ENCODE measurements around the gene ZFHX2. TPM values are rescaled to one million over a fixed set of nuclear protein-coding genes. Genes with fewer than 3 reads are reported as not detected.

Gene ZFHX2
- total and polyA plus RNA-seq, 2 of the 4 experiments (the other 2 are of a cell fraction): 0.18 to 0.53 TPM

- peaks cover 15 to 18% of the 10 kb centered on the region in 2 experiments for H3K79me1 ChIP-seq (ENCODE audit: low read depth in 1 of 2, low read length in 2 of 2)
- peak overlapping the region; percentile 91 for H3K4me2 ChIP-seq (ENCODE audit: low read depth, low read length)
- intact Hi-C loops (cut with micrococcal nuclease) (no loop called here), dilution Hi-C loops (cut with HindIII; ENCODE audit: low sequenced_read_pairs, unreplicated experiment) (no loop called here), in situ Hi-C loops (cut with MboI; ENCODE audit: low sequenced_read_pairs) (loop anchor here (5.0 to 10.0 kb wide), 2 partner anchors 80 to 232 kb away; partner anchors contain the start of gene PABPN1)
- H3K9me3 ChIP-seq (ENCODE audit: control insufficient read depth, insufficient read depth, low read length): no peaks in the 10 kb centered on the region
- 55% methylated on average over 4 of the region's 17 CpGs; no CpG with 5 or more reads in 1 of the 2 experiments for WGBS, 2 experiments (ENCODE audit: extremely low coverage in 2 of 2, insufficient read length in 1 of 2)
- H3K14ac ChIP-seq (replicated peaks; ENCODE audit: low read depth, low read length): peak overlapping the region; percentile 83
- H3K4me1 ChIP-seq (ENCODE audit: control insufficient read depth, insufficient read depth, low read length): peaks cover 7% of the 10 kb centered on the region
- H2BK5ac ChIP-seq (ENCODE audit: low read depth, low read length, poor library complexity, severe bottlenecking): no peak overlapping the region
- H2BK20ac ChIP-seq (ENCODE audit: low read depth, low read length): no peak overlapping the region
- peak overlapping the region; percentile 77; the same call in 1 of the 2 replicates for H3K56ac ChIP-seq (ENCODE audit: extremely low read depth, insufficient read depth, low read length)
- TF ChIP-seq RFX5 (IDR thresholded peaks at IDR 0.05; ENCODE audit: low read depth, low read length): no peak
- no peak for TF ChIP-seq POLR2A (IDR thresholded peaks at IDR 0.05; ENCODE audit: low read depth, low read length)
- no peak for TF ChIP-seq MXI1 (IDR thresholded peaks at IDR 0.05; ENCODE audit: borderline replicate concordance, low read depth, low read length)
- TF ChIP-seq, protein P1, sequence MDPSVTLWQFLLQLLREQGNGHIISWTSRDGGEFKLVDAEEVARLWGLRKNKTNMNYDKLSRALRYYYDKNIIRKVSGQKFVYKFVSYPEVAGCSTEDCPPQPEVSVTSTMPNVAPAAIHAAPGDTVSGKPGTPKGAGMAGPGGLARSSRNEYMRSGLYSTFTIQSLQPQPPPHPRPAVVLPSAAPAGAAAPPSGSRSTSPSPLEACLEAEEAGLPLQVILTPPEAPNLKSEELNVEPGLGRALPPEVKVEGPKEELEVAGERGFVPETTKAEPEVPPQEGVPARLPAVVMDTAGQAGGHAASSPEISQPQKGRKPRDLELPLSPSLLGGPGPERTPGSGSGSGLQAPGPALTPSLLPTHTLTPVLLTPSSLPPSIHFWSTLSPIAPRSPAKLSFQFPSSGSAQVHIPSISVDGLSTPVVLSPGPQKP (IDR thresholded peaks at IDR 0.05; ENCODE audit: borderline replicate concordance, low read depth, low read length): no peak
- TF ChIP-seq MAFK (IDR thresholded peaks at IDR 0.05; ENCODE audit: low read depth, low read length): no peak
- no peak for TF ChIP-seq NFE2L2 (IDR thresholded peaks at IDR 0.05; ENCODE audit: low read depth, low read length)
- TF ChIP-seq RCOR1 (IDR thresholded peaks at IDR 0.05; ENCODE audit: insufficient replicate concordance, low read length): no peak
- TF ChIP-seq MAZ (IDR thresholded peaks at IDR 0.05; ENCODE audit: borderline replicate concordance, low read depth, low read length): no peak
- TF ChIP-seq CEBPB (IDR thresholded peaks at IDR 0.05; ENCODE audit: low read depth, low read length): no peak
- no peak for TF ChIP-seq RAD21 (IDR thresholded peaks at IDR 0.05; ENCODE audit: low read length)
- no peak for TF ChIP-seq FOS (IDR thresholded peaks at IDR 0.05; ENCODE audit: low read depth, low read length)
- TF ChIP-seq, protein P2, sequence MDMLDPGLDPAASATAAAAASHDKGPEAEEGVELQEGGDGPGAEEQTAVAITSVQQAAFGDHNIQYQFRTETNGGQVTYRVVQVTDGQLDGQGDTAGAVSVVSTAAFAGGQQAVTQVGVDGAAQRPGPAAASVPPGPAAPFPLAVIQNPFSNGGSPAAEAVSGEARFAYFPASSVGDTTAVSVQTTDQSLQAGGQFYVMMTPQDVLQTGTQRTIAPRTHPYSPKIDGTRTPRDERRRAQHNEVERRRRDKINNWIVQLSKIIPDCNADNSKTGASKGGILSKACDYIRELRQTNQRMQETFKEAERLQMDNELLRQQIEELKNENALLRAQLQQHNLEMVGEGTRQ (IDR thresholded peaks at IDR 0.05; ENCODE audit: low read depth, low read length): no peak
- no peak for TF ChIP-seq BHLHE40 (IDR thresholded peaks at IDR 0.05; ENCODE audit: low read depth, low read length)
- H4K5ac ChIP-seq (ENCODE audit: low read depth, low read length): peak overlapping the region; percentile 92
- H3K27ac ChIP-seq (ENCODE audit: insufficient read depth, low read length): peak overlapping the region; percentile 80
- H3K36me3 ChIP-seq (ENCODE audit: control insufficient read depth, insufficient read depth, low read length): peaks cover 7% of the 10 kb centered on the region
- no peak overlapping the region for H2BK15ac ChIP-seq (ENCODE audit: low read depth, low read length)
- POLR2A ChIA-PET (ENCODE audit: unreplicated experiment): interaction anchor here (1.2 kb wide), 1 partner anchor 80 kb away, joined by 4 read pairs; no protein-coding TSS in a partner anchor
- no peak overlapping the region; the same call in 1 of the 2 replicates for H3K18ac ChIP-seq (ENCODE audit: low read depth, low read length)
- H3K4ac ChIP-seq (ENCODE audit: low read depth, low read length): peak overlapping the region; percentile 92
- H4K91ac ChIP-seq (ENCODE audit: insufficient read depth, low read depth, low read length): peak overlapping the region; percentile 57
- peak overlapping the region; percentile 47; the same call in 1 of the 2 replicates for H3K23ac ChIP-seq (ENCODE audit: low read depth, low read length)
- peaks cover 10% of the 10 kb centered on the region for H3K9me1 ChIP-seq (ENCODE audit: insufficient read depth, low read length)
- no peak overlapping the region for H2BK120ac ChIP-seq (ENCODE audit: low read depth, low read length)
- peak overlapping the region; percentile 72 for H2AK5ac ChIP-seq (ENCODE audit: low read depth, low read length)
- ATAC-seq (ENCODE audit: low read depth) (no peak), DNase-seq (no peak)
- H3K9ac ChIP-seq (ENCODE audit: low read depth, low read length): peak overlapping the region; percentile 92
- no peaks in the 10 kb centered on the region for H4K20me1 ChIP-seq (ENCODE audit: insufficient read depth, low read length)
- no TSS peak for BruUV-seq (replicated peaks)
- H3K27me3 ChIP-seq (ENCODE audit: control insufficient read depth, insufficient read depth, low read length): no peaks in the 10 kb centered on the region
- H2AFZ ChIP-seq (replicated peaks; ENCODE audit: low read length, poor library complexity): peak overlapping the region; percentile 100
- peak overlapping the region; percentile 91 to 98 for H4K8ac ChIP-seq (ENCODE audit: low read depth in 2 of 2, low read length in 2 of 2)
- CTCF ChIA-PET: no interaction called here
- peak overlapping the region; percentile 77 for H3K4me3 ChIP-seq (ENCODE audit: insufficient read depth, low read depth, low read length)
- peak overlapping the region; percentile 94 for H2AK9ac ChIP-seq (replicated peaks; ENCODE audit: low read depth, low read length, poor library complexity)
Measured at GRCh38 chr14:23556700-23557440, 5.3 kb upstream of the ZFHX2 start.
